ENCODE results near the gene C1orf87.

The C1orf87 gene

GRCh38 chr1:59999006-59999405 is 74.6 kb downstream of the C1orf87 start:
- H3K4me3 ChIP-seq = no peak overlapping the region
- DNase-seq (ENCODE audit: low spot score) = no peak
- TF ChIP-seq, protein P1, sequence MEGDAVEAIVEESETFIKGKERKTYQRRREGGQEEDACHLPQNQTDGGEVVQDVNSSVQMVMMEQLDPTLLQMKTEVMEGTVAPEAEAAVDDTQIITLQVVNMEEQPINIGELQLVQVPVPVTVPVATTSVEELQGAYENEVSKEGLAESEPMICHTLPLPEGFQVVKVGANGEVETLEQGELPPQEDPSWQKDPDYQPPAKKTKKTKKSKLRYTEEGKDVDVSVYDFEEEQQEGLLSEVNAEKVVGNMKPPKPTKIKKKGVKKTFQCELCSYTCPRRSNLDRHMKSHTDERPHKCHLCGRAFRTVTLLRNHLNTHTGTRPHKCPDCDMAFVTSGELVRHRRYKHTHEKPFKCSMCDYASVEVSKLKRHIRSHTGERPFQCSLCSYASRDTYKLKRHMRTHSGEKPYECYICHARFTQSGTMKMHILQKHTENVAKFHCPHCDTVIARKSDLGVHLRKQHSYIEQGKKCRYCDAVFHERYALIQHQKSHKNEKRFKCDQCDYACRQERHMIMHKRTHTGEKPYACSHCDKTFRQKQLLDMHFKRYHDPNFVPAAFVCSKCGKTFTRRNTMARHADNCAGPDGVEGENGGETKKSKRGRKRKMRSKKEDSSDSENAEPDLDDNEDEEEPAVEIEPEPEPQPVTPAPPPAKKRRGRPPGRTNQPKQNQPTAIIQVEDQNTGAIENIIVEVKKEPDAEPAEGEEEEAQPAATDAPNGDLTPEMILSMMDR (IDR thresholded peaks at IDR 0.05) = no peak
- H3K27ac ChIP-seq = no peak overlapping the region

- no peak overlapping the region for H3K4me3 ChIP-seq
- TF ChIP-seq, protein P1 (IDR thresholded peaks at IDR 0.05) = no peak
- H3K27ac ChIP-seq = no peak overlapping the region
- no peak for DNase-seq (ENCODE audit: low spot score)
Observed at GRCh38 chr1:59997479-59998115, 76.0 kb downstream of the C1orf87 start.

DNA sequence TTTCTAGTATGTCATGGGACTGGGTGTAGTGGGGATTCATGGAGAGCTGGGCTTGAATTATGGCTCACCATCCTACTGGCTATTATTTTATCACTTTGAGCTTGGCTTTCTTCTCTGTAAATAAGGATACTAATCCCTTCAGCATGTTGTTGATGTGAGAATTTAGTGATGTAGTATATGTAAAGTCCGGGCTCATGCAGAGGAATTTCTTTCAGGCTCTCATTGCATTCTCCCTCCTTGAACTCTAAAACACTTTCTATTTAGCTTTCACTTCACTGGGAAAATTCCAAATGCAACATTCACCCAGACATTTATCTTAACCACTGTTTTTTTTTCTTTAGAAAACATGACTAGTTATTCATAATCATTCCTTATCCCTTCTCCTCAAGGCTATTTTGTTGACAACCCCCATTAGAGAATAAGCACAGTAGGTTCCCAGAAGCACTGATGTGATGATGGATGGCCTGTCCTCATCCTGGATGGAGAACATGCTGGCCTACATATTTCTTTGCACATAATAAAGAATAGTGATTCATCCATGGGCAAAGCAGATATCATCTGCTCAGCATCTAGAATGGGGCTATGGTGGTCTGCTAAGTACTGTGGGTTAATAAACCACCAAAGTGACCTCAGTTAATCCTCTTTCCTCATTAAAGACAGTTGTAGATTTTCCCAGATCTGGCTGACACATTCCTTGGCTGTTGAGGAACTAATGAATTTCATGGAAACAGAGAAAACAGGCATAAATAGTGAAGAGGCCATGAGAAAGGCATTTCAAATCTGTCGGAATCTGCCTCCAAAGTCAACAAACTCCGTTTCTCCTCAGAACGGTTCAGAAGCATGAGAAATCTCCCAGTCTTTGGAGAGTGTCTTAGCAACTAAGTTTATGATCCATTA is 79.0 kb downstream of the C1orf87 start:
- TF ChIP-seq, protein P1 (IDR thresholded peaks at IDR 0.05) = no peak
- peak overlapping the region; percentile 11 for H3K4me3 ChIP-seq
- peak overlapping the region; percentile 41 to 78 for H3K27ac ChIP-seq
- DNase-seq (ENCODE audit: low spot score) = no peak

- no peak overlapping the region for H3K27ac ChIP-seq
- H3K4me3 ChIP-seq = no peak overlapping the region
- no peak for DNase-seq (ENCODE audit: low spot score)
- TF ChIP-seq, protein P1 (IDR thresholded peaks at IDR 0.05) = no peak
Observed at GRCh38 chr1:59992040-59992820, 81.3 kb downstream of the C1orf87 start.

GRCh38 chr1:59990470-59990869 is 83.1 kb downstream of the C1orf87 start:
- Histone ChIP-seq H3K27ac (no peak overlapping the region), H3K4me3 (no peak overlapping the region)
- no peak for DNase-seq (ENCODE audit: low spot score)
- TF ChIP-seq, protein P1 (IDR thresholded peaks at IDR 0.05) = no peak

DNA sequence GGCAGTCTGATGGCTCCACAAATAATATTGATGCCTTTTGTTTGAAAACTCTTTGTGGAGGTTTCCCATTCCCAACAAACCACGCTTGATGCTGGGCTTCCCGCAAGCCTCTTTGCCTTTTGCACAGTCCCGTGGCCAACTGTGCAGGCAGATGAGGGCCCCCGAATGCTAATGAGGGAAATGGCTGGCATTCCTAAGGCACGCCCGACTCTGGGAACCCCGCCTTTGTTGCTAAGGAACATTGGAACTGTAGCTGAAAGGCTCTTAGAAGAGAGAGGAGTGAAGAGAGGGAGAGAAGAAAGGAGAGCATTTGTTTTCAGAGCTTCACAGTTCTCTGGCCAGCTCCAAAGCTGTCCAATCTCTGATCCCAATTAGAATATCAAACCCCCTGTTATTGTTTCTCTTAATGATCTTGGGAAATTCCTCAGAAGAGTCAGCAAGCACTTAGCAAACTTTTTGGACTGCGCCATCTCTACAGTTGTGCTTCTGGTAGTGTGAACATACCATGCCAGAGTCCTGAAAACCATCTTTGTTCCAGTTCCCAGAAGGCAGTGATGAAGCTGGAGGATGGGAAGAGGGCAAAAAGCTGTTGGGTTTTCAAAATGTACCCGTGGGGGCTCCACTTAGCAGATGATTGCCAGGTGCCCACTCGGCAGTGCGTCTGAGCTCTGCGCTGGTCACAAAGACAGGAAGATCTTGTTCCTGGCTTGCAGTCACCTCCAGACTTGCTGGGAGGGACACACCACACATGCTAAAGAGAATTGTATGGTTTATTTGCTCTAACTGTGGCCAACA is 86.9 kb downstream of the C1orf87 start:
- H3K4me3 ChIP-seq = no peak overlapping the region
- no peak for DNase-seq (ENCODE audit: low spot score)
- TF ChIP-seq, protein P1 (IDR thresholded peaks at IDR 0.05) = no peak
- H3K27ac ChIP-seq = no peak overlapping the region

All from coronary artery (tissue), 2 donors.